ENCODE results near the gene KCNN4.
A peak's percentile ranks its signal among the peaks of the same experiment; 100 is the strongest.
"Not testable (repeated sequence)": the region's sequence is repeated elsewhere in the genome, so short reads cannot be mapped to it uniquely, and the experiment has no call there.

The KCNN4 gene

GRCh38 chr19:43779147-43779819 is 1.5 kb downstream of the KCNN4 start:
- peak overlapping the region; percentile 58 to 91 (median 81) for H3K27ac ChIP-seq
- H3K4me2 ChIP-seq, result peak overlapping the region; percentile 85 to 100 (median 93)
- TF ChIP-seq Cebpa-rat (IDR thresholded peaks at IDR 0.05), result no peak
- H3K9me3 ChIP-seq (replicated peaks in 1 of 11), result no peaks in the 10 kb centered on the region
- peak overlapping the region; percentile 70 to 84 (median 79) for H3K9ac ChIP-seq
- H4K20me1 ChIP-seq, result peaks cover 0 to 23% (median 0%) of the 10 kb centered on the region in 11 experiments; a peak in 7 of 22 replicates
- peaks cover 77 to 100% (median 86%) of the 10 kb centered on the region in 10 experiments for H3K4me1 ChIP-seq
- no peaks in the 10 kb centered on the region for H3K27me3 ChIP-seq
- H3K36me3 ChIP-seq, result peaks cover 3 to 27% (median 13%) of the 10 kb centered on the region in 11 experiments; a peak in 19 of 22 replicates
- H3K4me3 ChIP-seq, result peak overlapping the region; percentile 59 to 80 (median 64)

GRCh38 chr19:43778651-43779050 is 2.1 kb downstream of the KCNN4 start:
- Histone ChIP-seq H3K36me3 (peaks cover 9 to 33% (median 19%) of the 10 kb centered on the region in 11 experiments; a peak in 20 of 22 replicates), H3K9me3 (replicated peaks in 1 of 11) (no peaks in the 10 kb centered on the region), H4K20me1 (peaks cover 0 to 30% (median 0%) of the 10 kb centered on the region in 11 experiments; a peak in 7 of 22 replicates), H3K27ac (peak overlapping the region; percentile 58 to 91 (median 81); a peak in 21 of 22 replicates), H3K4me3 (peak overlapping the region in 9 of 10 experiments; percentile 59 to 80 (median 64); a peak in 16 of 20 replicates), H3K27me3 (no peaks in the 10 kb centered on the region), H3K9ac (peak overlapping the region; percentile 70 to 84 (median 79); a peak in 20 of 22 replicates), H3K4me1 (peaks cover 77 to 98% (median 86%) of the 10 kb centered on the region in 10 experiments), H3K4me2 (peak overlapping the region; percentile 85 to 100 (median 93))
- no peak for TF ChIP-seq Cebpa-rat (IDR thresholded peaks at IDR 0.05)

GRCh38 chr19:43777163-43777695 is 3.5 kb downstream of the KCNN4 start:
- Histone ChIP-seq H3K4me1 (peaks cover 74 to 96% (median 86%) of the 10 kb centered on the region in 10 experiments), H3K4me3 (peak overlapping the region; percentile 33 to 80 (median 57); a peak in 16 of 20 replicates)

GRCh38 chr19:43776286-43776685 is 4.5 kb downstream of the KCNN4 start:
- Histone ChIP-seq H3K4me2 (peak overlapping the region; percentile 85 to 100 (median 93)), H3K4me3 (peak overlapping the region in 4 of 10 experiments; percentile 55 to 80 (median 80); a peak in 6 of 20 replicates), H3K9me3 (replicated peaks in 1 of 11) (no peaks in the 10 kb centered on the region), H3K4me1 (peaks cover 70 to 86% (median 81%) of the 10 kb centered on the region in 10 experiments), H4K20me1 (peaks cover 0 to 45% (median 0%) of the 10 kb centered on the region in 11 experiments; a peak in 7 of 22 replicates), H3K36me3 (peaks cover 28 to 57% (median 39%) of the 10 kb centered on the region in 11 experiments), H3K27ac (peak overlapping the region in 9 of 11 experiments; percentile 68 to 91 (median 85); a peak in 17 of 22 replicates), H3K27me3 (no peaks in the 10 kb centered on the region), H3K9ac (peak overlapping the region in 7 of 11 experiments; percentile 72 to 84 (median 80); a peak in 11 of 22 replicates)
- no peak for TF ChIP-seq Cebpa-rat (IDR thresholded peaks at IDR 0.05)

More at GRCh38 chr19:43777163-43777695, 3.5 kb downstream of the KCNN4 start:
- Histone ChIP-seq H3K27ac (peak overlapping the region; percentile 58 to 91 (median 81); a peak in 21 of 22 replicates), H4K20me1 (peaks cover 0 to 42% (median 0%) of the 10 kb centered on the region in 11 experiments; a peak in 7 of 22 replicates), H3K27me3 (no peaks in the 10 kb centered on the region), H3K4me2 (peak overlapping the region; percentile 85 to 100 (median 93)), H3K9me3 (replicated peaks in 1 of 11) (no peaks in the 10 kb centered on the region), H3K36me3 (peaks cover 18 to 47% (median 29%) of the 10 kb centered on the region in 11 experiments; a peak in 21 of 22 replicates), H3K9ac (peak overlapping the region; percentile 70 to 84 (median 79); a peak in 21 of 22 replicates)
- TF ChIP-seq Cebpa-rat (IDR thresholded peaks at IDR 0.05), result no peak

GRCh38 chr19:43775299-43775890 is 5.4 kb downstream of the KCNN4 start:
- Histone ChIP-seq H3K4me1 (peaks cover 64 to 91% (median 78%) of the 10 kb centered on the region in 10 experiments), H4K20me1 (peaks cover 0 to 51% (median 0%) of the 10 kb centered on the region in 11 experiments; a peak in 7 of 22 replicates), H3K4me2 (peak overlapping the region in 8 of 11 experiments; percentile 89 to 100 (median 93); a peak in 13 of 22 replicates), H3K36me3 (peaks cover 36 to 66% (median 48%) of the 10 kb centered on the region in 11 experiments), H3K9me3 (replicated peaks in 1 of 11) (no peaks in the 10 kb centered on the region), H3K9ac (no peak overlapping the region; a peak in 1 of 22 replicates), H3K27me3 (no peaks in the 10 kb centered on the region), H3K27ac (peak overlapping the region in 4 of 11 experiments; percentile 81 to 91 (median 88); a peak in 4 of 22 replicates), H3K4me3 (no peak overlapping the region)
- no peak for TF ChIP-seq Cebpa-rat (IDR thresholded peaks at IDR 0.05)

GRCh38 chr19:43774940-43775258 is 5.9 kb downstream of the KCNN4 start:
- not testable (repeated sequence) for H3K27me3 ChIP-seq; H3K9me3 ChIP-seq (replicated peaks in 1 of 11); H3K4me3 ChIP-seq; H3K9ac ChIP-seq; H3K27ac ChIP-seq
- Histone ChIP-seq H3K4me1 (peaks cover 61 to 96% (median 78%) of the 10 kb centered on the region in 10 experiments), H3K4me2 (peak overlapping the region in 4 of 11 experiments; percentile 47 to 100 (median 77); a peak in 7 of 22 replicates), H3K36me3 (peaks cover 41 to 71% (median 53%) of the 10 kb centered on the region in 11 experiments), H4K20me1 (peaks cover 0 to 56% (median 0%) of the 10 kb centered on the region in 11 experiments; a peak in 7 of 22 replicates)

GRCh38 chr19:43774103-43774939 is 6.5 kb downstream of the KCNN4 start:
- Histone ChIP-seq H3K27me3 (no peaks in the 10 kb centered on the region), H3K9me3 (replicated peaks in 1 of 11) (no peaks in the 10 kb centered on the region), H3K27ac (peak overlapping the region in 2 of 11 experiments; percentile 3 to 12; a peak in 3 of 22 replicates), H3K4me1 (peaks cover 55 to 100% (median 77%) of the 10 kb centered on the region in 10 experiments), H3K36me3 (peaks cover 47 to 76% (median 59%) of the 10 kb centered on the region in 11 experiments), H3K4me2 (peak overlapping the region in 8 of 11 experiments; percentile 19 to 100 (median 62); a peak in 9 of 22 replicates), H3K4me3 (no peak overlapping the region), H4K20me1 (peaks cover 0 to 57% (median 0%) of the 10 kb centered on the region in 11 experiments; a peak in 7 of 22 replicates), H3K9ac (0 out of 22 replicates have a peak overlapping the region, but pooled peaks of 1 of the 11 experiments have one; percentile 5)
- TF ChIP-seq Cebpa-rat (IDR thresholded peaks at IDR 0.05), result no peak

Data from BLaER1 treated with 17β-estradiol and CSF1 and Interleukin-3, amounts not matched to agents 10 nM and 100 nM (cell line).